GM10248 (cell line): Measurements from ENCODE around the gene SARNP.
A peak's percentile ranks its signal among the peaks of the same experiment; 100 is the strongest.

ENCODE experiments used
- CTCF ChIA-PET: fragments of 300-600 bp; sonication (Branson Sonifier 250); formaldehyde crosslinking; extraction: SDS; loops from one replicate; lab custom pipeline; 2021; ENCODE audit warnings: antibody characterized with exemption; lab: Yijun Ruan, JAX
- POLR2A ChIA-PET: fragments of 350-650 bp; sonication (Branson Sonifier 250); formaldehyde crosslinking; extraction: SDS; loops from one replicate; lab custom pipeline; 2020; ENCODE audit warnings: antibody characterized with exemption; lab: Yijun Ruan, JAX
- DNase-seq: peaks from one replicate; pipeline ENCODE4 v3.0.0; 2012; ENCODE audit errors: extremely low spot score
- TF ChIP-seq, protein P1 (sequence below): IDR thresholded peaks from 2 replicates; pipeline ENCODE4 v1.5.1; 2012; ENCODE audit warnings: mild to moderate bottlenecking, low read depth; ENCODE audit errors: extremely low read depth, missing control alignments, control extremely low read depth

The SARNP gene

DNA sequence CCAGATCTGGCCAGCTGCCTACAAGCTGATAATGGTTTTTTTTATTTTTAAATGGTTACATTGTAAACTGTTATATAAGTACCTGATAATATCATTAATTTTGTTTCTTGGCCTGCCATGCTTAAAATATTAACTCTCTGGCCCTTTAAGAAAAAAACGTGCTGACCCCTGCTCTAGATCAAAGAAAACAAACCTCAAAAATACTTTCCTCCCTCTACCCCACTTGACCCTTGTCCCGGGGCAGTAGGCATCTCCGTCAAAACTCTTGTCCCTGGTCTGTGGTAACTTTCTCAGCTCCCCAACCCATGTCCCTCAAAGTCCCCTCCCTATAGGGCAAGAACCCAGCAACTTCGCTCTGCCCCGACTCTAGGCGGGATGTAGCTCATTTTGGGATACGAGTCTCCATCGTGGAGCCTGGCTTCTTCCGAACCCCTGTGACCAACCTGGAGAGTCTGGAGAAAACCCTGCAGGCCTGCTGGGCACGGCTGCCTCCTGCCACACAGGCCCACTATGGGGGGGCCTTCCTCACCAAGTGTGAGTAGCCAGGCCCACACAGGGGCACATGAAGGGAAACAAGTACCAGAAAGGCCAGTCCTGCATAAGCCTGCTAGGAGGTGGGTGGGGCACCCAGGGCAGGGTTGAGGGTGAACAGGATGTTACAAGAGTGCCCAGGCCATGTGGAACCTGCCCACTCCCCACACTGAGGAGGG, 93.9 kb downstream of the SARNP start:
- TF ChIP-seq, protein P1, sequence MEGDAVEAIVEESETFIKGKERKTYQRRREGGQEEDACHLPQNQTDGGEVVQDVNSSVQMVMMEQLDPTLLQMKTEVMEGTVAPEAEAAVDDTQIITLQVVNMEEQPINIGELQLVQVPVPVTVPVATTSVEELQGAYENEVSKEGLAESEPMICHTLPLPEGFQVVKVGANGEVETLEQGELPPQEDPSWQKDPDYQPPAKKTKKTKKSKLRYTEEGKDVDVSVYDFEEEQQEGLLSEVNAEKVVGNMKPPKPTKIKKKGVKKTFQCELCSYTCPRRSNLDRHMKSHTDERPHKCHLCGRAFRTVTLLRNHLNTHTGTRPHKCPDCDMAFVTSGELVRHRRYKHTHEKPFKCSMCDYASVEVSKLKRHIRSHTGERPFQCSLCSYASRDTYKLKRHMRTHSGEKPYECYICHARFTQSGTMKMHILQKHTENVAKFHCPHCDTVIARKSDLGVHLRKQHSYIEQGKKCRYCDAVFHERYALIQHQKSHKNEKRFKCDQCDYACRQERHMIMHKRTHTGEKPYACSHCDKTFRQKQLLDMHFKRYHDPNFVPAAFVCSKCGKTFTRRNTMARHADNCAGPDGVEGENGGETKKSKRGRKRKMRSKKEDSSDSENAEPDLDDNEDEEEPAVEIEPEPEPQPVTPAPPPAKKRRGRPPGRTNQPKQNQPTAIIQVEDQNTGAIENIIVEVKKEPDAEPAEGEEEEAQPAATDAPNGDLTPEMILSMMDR: no peak
- ChIA-PET CTCF (interaction anchor here (0.9 to 7.8 kb wide), 6 partner anchors 8 to 80 kb away, joined by 3 to 73 read pairs (median 3); partner anchors contain the start of gene BLOC1S1), POLR2A (interaction anchor here (0.5 kb wide), 1 partner anchor 18 kb away, joined by 3 read pairs; no protein-coding TSS in a partner anchor)
- no peak for DNase-seq

DNA sequence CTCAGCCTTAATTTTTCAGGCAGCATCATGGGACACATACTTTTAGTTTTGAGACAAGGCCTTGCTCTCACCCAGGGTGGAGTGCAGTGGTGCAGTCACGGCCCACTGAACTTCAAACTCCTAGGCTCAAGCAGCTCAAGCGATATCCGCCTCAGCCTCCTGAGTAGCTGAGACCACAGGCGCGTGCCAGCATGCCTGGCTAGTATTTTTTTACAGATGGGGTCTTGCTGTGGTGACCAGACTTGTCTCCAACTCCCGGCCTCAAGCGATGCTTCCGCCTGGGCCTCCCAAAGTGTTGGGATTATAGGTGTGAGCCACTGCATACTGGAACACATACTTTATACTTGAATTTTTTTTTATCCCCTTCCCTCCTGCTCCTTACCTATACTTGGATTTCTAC, 94.6 kb downstream of the SARNP start:
- no peak for DNase-seq
- POLR2A ChIA-PET: interaction anchor here (0.5 to 0.6 kb wide), 2 partner anchors 18 to 514 kb away, joined by 3 read pairs; no protein-coding TSS in a partner anchor

DNA sequence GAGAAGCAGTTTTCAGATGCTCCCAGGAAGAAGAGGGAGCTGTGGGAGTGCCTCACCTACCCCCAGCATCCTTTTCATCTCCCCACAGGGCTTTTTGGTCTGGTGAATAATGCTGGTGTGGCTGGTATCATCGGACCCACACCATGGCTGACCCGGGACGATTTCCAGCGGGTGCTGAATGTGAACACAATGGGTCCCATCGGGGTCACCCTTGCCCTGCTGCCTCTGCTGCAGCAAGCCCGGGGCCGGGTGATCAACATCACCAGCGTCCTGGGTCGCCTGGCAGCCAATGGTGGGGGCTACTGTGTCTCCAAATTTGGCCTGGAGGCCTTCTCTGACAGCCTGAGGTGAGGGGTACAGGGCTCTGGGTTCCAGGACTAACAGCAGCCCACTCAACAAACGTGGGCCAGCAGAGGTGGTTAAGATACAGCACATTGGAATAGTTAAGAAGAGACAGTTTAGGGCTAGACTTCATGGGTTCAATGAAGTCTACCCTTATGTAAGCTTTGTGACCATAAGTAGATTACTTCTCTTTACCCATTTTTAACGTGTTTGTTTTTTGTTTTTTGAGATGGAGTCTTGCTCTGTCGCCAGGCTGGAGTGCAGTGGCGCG, 95.8 kb downstream of the SARNP start:
- TF ChIP-seq, protein P1: no peak
- CTCF ChIA-PET: interaction anchor here (1.1 to 7.8 kb wide), 6 partner anchors 10 to 83 kb away, joined by 3 to 73 read pairs (median 6); no protein-coding TSS in a partner anchor
- no peak for DNase-seq
- POLR2A ChIA-PET: no interaction called here

More for the DNA sequence above, 94.6 kb downstream of the SARNP start:
- CTCF ChIA-PET: interaction anchor here (1.1 to 7.8 kb wide), 3 partner anchors 15 to 79 kb away, joined by 3 to 73 read pairs (median 3); no protein-coding TSS in a partner anchor
- TF ChIP-seq, protein P1: no peak

DNA sequence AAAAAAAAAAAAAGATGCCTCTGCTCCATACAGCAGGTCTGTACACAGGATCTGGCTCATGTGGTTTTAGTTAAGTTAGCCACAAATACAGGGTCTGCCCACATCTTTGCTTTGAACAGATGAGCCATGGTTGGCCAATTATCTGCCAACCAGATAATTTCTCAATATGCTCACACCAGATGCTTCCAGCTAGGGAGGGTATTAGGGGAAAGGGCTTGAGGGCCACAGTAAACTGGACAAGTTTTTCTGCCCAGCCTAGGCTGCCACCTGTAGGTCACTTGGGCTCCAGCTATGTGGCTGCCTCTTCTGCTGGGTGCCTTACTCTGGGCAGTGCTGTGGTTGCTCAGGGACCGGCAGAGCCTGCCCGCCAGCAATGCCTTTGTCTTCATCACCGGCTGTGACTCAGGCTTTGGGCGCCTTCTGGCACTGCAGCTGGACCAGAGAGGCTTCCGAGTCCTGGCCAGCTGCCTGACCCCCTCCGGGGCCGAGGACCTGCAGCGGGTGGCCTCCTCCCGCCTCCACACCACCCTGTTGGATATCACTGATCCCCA, 96.6 kb downstream of the SARNP start:
- ChIA-PET POLR2A (interaction anchor here (0.7 to 0.9 kb wide), 3 partner anchors 8 to 323 kb away, joined by 3 to 8 read pairs (median 6); partner anchors contain the start of gene CD63), CTCF (interaction anchor here (1.1 to 7.8 kb wide), 7 partner anchors 9 to 65 kb away, joined by 3 to 73 read pairs (median 9); partner anchors contain the start of gene CD63)
- TF ChIP-seq, protein P1: peak; percentile 67
- no peak for DNase-seq

DNA sequence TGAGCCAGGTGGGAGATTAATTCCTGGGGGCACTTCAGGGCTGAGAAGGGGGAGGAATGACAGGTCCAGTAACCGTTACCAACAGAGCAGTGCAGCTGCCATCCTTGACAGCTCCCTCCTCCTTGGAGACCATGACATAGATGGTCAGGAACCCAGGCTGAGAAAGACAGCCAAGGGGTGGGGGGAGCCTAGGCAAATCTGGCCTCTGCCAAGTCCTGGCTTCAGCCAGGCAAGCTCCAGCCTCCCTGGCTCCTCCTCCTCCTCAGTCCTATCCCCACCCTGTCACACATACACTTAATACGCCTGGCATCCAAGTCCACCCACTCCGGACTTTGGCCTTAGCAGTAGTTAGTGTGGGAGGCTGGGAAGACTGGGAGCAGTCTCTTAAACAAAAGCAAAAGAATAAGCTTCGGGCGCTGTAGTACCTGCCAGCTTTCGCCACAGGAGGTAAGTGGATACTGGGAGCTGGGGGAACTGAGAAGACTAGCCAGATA, 97.4 kb downstream of the SARNP start, which contains the start of gene RDH5:
RDH5 (plus strand) TSS at position 323 of the 494 bp plus-strand sequence. CDS start 792 bp downstream, outside the sequence.
- no peak for DNase-seq
- TF ChIP-seq, protein P1: no peak
- CTCF ChIA-PET: interaction anchor here (1.0 to 7.8 kb wide), 7 partner anchors 9 to 73 kb away, joined by 3 to 73 read pairs (median 9); partner anchors contain the start of gene CD63
- POLR2A ChIA-PET: interaction anchor here (0.8 to 0.9 kb wide), 2 partner anchors 9 to 324 kb away, joined by 3 to 8 read pairs; partner anchors contain the start of gene CD63
